HL-60/S4 treated with retinoic acid at 250 ng/mL for 4 days and 3 days (cell line): ENCODE results near the gene BTBD2.
"Not testable (repeated sequence)": the region's sequence is repeated elsewhere in the genome, so short reads cannot be mapped to it uniquely, and the experiment has no call there.

ENCODE experiments used
- in situ Hi-C: fragments of 300-500 bp; cut with MboI; formaldehyde crosslinking; loops from 2 replicates; pipeline ENCODE4 v1.7.0; 2022; ENCODE audit warnings: low sequenced_read_pairs

BTBD2 gene

DNA sequence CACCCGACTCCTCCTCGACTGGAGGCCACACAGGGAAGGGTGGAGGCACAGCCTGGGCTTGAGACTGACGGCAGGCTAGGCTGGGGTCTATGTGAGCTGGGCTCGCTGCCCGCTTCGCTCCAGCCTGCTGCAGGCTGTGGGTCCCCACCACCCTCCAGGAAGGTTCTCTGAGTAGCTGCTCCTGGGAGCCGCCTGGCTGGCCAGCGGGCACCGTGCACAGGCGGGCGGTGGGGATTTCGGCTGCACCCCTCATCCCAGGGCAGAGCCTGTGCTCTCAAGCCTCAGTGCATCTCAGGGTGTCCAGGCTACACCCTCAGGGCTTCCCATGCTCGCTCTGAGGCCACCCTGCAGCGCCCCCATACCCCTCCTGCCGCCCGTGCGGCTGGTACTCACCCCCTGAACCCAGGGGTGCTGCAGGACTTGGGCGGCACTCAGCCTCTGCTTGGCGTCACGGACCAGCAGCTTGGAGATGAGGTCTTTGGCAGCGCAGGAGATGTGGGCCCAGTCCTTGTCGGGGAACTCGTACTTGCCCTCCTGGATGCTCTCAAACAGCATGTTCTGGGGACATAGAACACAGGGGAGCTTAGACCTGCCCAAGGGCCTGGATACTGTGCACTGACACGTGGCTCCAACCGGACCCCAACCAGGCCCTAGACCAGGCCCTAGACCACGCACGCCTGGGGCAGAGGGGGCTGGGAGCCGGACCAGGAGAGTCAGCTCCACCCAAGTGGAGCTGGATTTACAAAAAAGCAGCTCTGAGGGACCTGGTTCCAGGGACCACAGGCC is 25.3 kb upstream of the BTBD2 start:
- in situ Hi-C loops = no loop called here

DNA sequence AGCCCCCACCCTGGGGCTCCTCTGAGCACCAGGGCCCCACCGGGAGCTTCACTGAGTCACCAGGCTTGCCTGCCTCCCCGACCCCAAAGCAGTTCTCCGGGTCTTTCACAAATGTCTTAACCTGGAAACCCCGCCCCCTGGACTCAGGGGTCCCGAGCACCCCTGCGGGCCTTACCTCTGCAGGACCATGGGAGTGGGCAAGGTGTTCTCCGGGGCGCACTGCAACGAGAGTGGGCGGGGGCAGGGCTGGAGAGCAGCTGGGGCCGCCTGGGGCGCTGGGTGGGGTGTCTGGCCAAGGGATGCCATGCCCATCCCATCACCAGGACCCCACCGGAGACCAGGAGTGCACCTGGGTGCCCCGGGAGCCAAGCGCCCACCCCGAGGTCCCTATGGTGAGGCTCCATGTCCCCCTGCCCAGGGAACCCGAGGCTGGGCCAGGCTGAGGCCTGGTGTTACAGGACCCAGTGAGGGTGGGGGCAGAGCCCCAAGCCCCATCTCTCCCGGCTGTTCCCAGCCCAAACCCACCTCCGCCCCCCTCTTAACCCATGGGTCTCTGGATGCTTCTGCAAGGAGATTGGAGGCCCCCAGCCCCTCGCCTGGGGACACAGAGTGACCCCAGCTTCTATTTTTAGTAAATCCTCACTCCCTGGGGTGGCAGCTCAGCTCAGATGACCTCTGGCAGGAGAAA is 24.6 kb upstream of the BTBD2 start:
- in situ Hi-C loops = no loop called here

DNA sequence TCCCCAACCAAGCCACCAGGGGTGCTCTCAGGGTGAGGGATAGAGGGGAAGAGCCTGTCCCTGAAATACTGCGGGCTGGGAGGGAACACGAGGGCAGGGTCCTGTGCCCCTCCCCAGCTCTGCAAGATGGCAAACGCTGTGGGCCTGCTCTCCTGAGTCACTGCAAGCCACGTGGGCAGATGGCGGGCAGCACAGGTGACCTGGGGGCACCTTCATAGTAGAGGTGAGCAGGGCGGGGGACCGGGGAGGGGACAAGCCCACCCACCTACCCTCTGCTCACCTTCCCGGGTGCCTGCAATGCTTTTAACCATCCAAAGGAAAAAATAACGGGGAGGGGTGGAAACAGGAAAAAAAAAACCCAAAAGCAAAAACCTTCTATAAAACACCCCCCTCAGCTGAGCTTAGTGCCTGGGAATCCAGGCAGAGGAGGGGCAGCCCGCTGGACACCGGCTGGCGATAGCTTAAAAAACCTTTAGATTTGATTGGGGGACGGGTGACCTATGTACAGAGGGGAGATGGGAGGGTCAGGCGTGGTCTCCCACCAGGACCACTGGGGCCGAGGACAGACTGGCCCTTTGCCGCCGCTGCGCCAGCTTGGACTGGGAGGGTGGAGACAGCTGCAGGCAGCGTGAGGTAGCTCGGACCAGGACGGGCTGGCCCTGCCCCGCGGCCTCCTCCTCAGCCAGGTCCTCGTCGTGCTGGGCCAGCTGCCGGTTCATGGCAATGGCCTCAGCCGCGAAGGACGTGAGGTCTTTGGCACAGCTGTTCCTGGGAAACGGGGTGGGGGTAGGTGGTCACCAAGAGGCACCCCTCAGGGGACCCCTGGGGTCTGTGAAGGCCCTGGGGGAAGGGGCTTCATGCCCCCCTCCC is 23.8 kb upstream of the BTBD2 start:
- in situ Hi-C loops = no loop called here

DNA sequence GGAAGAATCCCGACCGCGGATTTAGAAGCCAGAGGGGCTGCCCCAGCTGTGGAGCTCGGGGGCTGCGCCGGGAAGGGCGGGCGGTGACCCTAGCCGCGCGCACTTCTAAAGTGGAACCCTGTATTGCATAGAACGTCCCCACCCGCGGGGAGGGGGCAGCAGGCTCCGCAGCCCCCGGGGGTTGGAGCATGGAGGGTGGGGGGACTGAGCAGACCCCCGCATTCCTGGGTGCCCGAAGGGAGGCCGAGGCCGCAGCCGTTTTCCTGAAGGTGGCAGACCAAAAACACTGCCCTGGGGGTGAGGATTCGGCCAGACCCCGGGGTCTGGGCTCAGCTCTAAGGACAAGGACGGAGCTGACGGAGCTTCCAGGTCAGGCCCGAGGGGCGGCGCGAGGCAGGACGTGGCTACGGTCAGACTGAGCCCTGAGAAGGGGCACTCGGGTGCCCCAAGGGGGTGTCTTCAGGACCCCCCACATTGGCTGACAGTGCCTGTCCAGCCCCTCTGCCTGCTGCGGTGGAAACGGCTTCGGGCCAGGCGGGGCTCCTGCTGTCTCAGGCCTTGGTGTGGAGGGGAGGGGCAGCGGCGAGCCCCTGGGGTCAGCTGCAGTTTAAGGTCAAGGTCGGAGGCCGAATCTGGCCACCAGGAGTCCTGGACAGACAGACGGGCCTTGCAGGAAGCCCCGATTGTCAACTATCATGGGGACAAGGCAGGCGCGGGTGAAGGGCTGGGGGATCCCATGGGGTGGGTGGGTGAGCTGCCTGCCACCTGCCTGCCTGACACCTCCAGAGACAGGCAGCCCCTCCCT is 23.0 kb upstream of the BTBD2 start:
- in situ Hi-C loops = no loop called here

DNA sequence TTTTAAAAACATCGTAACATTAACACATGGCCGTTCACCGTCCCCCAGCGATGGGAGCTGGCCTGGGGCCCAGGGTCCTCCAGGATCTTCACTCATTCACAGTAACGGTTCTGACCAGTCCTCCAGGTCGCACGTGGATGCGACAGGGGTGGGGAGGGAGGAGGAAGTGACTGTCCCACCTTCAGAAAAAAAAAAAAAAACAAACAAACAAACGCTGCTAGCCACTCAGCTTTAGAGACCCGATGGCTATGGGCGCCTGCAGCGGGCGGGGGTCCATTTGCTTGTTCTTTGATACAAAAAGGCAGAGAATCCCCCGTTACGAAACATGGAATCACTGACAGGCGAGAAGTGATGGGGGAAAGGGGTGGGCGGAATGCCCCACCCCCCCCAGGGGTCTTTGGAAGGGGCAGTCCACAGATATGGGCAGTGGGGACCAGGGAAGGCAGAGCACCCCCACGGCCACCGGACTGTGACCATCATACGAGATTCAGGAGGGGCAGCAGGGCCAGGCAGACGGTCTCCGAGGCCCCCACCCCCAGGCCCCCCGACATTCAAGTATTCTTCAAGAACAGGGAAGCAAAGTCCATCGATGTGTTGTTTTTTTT is 22.2 kb upstream of the BTBD2 start:
- in situ Hi-C loops = no loop called here

DNA sequence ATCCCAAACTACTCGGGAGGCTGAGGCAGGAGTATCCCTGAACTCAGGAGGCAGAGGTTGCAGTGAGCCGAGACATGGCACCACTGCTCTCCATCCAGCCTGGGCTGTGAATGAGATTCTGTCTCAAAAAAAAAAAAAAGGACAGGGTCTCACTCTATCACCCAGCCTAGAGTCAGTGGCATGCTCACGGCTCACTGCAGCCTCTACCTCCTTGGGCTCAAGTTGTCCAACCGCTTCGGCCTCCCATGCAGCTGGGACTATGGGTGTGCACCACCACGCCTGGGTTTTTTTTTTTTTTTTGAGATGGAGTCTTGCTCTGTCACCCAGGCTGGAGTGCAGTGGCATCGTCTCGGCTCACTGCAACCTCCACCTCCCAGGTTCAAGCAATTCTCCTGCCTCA is 20.9 kb upstream of the BTBD2 start:
- in situ Hi-C loops = no loop called here

DNA sequence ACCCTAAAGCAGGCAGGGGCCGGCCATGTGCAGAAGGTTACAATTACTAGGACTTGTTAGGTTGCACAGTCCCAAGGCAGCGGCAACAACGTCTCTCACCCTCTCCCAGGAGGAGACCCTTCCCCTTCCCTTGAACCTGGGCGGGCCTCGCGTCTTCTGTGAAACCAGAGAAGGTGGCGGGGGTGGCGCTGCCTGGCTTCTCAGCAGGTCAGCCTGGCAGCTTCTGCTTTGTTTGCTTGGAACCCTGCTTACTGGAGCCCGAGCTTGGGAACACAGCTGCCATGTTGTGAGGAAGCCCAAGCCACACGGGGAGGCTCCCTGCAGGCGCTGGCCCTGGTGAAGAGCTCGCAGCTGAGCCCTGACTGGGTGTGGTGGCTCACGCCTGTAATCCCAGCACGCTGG is 20.1 kb upstream of the BTBD2 start:
- in situ Hi-C loops = no loop called here

DNA sequence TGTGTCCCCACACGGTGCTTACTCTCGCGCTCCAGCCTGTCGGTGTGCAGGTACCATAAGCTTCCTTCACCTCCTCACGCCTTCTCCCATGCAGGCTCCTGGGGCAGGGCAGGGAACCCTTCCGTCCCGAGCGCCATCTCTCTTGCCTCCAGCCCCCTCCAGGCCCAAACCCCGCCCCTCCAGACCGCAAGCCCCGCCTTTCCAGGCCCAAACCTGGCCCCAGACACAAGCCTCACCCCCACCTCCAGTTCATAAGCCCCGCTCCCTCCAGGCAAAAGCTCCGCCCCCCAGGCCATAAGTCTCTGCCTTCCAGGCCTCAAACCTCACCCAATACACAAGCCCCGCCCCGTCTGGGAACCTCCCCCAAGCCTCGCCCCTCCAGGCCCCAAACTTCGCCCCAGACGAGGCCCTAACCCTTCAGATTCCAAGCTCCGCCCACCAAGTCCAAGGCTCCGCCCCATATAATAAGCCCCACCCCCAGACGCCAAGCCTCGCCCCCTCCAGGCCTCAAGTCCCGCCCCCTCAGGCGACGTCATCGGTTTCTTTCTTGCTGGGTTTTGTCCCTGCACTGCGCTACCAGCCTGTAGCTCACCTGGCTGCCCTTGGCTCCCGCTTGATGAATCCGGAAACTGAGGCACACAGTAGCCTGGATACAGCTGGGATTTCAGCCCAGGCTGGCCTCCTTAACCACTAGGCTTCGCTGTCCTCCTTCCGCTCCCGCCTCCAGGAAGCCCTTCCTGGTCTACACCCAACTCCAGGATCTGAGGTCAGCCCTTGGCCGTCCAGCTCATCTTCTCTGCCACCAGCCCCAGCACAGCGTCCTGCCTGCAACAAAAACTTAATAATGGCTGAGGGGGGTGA is 19.4 kb upstream of the BTBD2 start:
- in situ Hi-C loops = no loop called here

DNA sequence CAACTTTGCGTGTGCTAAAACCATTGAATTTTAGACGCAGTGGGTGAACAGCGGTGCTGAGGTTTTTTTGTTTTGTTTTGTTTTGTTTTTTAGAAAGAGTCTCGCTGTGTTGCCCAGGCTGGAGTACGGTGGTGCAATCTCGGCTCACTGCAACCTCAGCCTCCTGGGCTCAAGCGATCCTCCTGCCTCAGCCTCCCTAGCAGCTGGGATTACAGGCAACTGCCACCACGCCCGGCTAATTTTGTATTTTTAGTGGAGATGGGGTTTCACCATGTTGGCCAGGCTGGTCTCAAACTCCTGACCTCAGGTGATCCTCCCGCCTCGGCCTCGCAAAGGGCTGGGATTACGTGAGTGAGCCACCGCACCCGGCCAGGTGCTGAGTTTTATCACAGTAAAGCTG is 18.7 kb upstream of the BTBD2 start:
- in situ Hi-C loops = not testable (repeated sequence)

DNA sequence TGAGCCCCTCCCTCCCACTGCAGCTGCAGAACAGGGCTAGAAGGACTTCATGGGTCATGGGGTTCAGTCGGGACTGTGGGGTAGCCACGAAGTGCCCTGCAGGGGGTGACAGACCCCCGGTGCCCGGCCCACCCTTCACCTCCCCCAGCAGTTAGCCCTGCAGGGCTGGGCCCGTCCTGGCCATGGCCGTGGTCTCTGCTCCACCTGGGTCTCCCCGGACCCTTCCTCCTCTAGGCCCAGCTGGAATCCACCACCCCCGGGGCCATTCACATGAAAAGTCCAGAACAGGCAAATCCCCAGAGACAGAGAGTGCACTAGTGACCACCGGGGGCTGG is 18.3 kb upstream of the BTBD2 start:
- in situ Hi-C loops = no loop called here

DNA sequence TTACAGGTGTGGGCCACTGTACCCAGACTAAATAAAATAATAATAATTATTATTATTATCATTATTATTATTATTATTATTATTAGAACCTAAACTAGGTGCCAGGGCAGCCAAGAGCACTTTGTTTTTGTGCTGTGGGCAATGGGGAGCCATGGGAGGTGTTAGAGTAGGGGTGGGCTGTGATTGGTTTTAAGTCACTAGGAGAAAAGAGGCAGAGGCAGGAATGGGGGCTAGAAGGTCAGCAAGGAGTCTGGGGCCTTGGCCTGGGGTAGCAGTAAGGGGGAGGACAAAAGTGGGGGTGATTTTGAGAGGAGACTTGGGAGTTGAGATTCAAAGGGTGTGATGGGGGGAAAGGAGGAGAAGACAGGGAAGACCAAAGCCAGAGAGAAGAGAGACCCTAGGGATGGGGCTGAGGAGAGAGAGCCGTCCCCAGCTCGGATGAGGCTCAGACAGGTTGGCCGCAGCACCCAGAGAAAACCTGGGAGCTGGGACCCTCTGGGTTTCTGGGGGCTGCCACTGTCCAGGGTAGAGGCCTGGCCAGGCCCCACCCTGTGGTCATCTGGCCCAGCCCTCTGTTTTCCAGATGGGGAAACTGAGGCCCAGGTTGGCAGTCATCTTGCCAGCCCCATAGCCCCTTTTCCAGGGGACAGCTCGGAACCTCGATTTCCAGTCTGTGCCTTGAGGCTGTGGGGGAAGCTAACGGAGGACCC is 17.8 kb upstream of the BTBD2 start:
- in situ Hi-C loops = no loop called here

DNA sequence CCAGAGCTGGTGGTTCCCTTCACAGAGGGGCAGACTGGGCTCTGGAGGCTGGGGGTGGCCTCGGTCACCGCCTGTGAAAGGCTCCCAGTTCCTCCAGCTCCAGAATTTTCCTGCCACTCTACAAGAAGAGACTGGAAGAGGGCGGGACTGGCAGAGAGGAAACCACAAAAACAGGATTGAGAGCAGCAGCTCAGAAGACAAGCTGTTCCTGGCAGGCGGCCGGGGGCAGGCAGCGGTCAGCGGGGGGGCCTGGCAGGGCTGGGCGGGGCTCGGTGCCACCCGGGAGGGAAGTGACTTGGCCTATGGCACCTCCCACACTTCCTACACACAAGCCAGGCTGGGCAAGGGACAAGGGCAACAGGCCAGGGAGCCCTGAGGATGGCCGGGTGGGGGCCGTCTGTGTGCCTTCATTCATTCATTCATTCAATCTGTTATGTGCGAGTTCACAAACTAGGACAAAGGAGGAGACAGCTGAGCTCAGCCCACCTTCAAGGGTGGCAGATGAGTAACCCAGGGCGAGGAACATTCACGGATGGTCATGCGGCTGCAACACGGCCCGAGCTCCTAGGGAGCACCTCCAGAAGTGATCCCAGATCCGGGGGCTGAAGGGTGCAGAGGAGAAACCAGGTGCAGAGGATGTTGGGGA is 16.9 kb upstream of the BTBD2 start:
- in situ Hi-C loops = no loop called here

DNA sequence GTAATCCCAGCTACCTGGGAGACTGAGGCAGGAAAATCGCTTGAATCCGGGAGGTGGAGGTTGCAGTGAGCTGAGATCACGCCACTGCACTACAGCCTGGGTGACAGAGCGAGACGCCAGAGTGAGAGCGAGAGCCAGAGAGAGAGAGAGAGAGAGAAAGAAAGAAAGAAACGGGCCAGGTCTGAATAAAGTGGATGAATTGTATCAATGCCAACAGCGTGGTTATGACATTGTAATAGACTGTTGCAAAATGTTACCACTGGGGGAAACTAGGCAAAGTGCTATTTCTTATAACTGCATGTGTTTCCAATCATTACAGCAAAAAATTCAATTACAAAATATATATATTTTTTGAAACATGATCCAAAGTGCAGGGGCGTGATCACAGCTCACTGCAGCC is 11.8 kb upstream of the BTBD2 start:
- in situ Hi-C loops = no loop called here

DNA sequence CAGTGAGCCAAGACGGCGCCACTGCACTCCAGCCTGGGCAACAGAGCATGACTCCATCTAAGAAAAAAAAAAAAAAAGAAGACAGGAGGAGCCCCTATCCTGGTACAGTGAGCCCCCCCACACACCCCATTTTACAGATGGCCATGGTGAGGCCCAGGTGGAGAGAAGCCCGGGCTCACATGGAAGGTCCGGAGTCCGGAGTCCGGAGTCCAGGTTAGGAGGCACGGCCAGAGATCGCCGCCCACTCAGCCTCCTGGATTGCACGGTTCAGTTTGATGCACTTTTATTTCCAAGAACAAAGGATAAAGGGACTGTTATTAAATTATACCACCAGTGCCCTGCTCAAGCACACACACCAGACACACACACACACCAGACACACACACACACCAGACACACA is 11.3 kb upstream of the BTBD2 start:
- in situ Hi-C loops = no loop called here

DNA sequence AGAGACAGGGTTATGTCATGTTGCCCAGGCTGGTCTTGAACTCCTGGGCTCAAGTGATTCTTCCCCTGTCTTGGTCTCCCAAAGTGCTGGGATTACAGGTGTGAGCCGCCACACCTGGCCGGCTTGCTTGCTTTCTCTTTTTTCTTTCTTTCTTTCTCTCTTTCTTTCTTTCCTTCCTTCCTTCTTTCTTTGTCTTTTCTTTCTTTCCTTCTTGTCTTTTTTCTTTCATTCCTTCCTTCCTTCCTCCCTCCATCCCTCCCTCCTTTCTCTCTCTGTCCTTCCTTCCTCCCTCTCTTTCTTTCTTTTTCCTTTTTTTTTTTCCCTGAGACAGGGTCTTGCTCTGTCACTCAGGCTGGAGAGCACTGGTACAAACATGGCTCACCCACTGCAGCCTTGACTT is 6.8 kb upstream of the BTBD2 start:
- in situ Hi-C loops = no loop called here

DNA sequence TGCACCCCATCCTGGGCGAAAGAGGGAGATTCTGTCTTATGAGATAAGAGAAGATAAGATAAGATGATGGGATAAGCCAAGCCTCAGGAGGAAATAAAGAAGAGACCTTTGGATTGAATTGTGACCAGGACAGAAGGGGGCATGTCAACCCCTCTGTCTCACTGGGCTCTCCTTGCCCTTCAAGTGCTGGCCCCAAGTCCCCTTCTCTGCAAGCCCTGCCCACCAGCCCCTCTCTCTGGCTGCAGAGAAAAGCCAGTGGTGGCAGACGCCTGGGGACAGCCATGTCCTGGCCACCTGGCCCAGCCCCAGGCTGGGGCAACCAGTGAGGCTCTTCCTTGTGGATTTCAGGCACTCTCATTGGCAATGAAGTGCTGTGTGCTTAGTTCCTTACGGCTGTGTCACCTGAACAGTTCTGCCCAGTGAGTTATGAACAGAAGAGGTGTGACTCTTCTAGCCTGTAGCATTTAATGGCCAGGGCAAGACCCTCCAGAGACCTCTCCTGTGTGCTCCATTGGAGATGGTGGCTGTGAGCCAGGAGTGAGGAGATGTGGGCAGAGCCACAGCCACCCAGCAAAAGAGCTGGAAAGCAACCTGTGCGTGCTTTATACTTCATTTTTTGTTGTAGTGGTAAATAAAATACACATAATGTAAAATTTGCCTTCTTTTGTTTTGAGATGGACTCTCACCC is 6.1 kb upstream of the BTBD2 start:
- in situ Hi-C loops = no loop called here

DNA sequence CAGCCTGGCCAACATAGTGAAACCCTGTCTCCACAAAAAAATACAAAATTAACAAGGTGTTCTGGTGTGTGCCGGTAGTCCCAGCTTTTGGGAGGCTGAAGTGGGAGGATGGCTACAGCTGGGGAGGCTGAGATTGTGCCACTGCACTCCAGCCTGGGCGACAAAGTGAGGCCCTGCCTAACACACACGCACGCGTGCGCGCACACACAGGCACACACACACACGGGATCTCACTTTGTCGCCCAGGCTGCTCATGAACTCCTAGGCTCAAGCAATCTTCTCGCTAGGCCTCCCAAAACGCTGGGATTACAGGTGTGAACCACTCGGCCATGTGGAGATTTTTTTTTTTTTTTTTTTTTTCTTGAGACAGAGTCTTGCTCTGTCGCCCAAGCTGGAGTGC is 3.2 kb upstream of the BTBD2 start:
- in situ Hi-C loops = no loop called here
